Muscle of arm (tissue), 14 donors: Measurements from ENCODE around the gene SCAANT1. TPM values are rescaled to one million over a fixed set of nuclear protein-coding genes. Genes with fewer than 3 reads are reported as not detected.

Experiments
- DNase-seq: peaks from one replicate; pipeline ENCODE4 v3.0.0-alpha.2; 2013
- long read RNA-seq, 11 donors: transcript quantifications; one replicate each; lab custom pipeline, GENCODE V29; 2026
- polyA plus RNA-seq, 12 donors: library from polyadenylated mRNA; unstranded; fragments of 120-200 nt; gene quantifications; one replicate each; pipeline ENCODE4 v1.2.1, GENCODE V29; 2013; ENCODE audit not compliant: insufficient read length in 12 of 12

Gene SCAANT1
- polyA plus RNA-seq: 1 to 10 TPM in 5 of 12 donors, under 1 TPM in 2, not detected in 5; 0.51 to 2.0 (median 1.2) TPM
- long read RNA-seq, donor 1, partial matches to known transcripts: 11 of 11 reads
- long read RNA-seq, donor 1, other reads (novel, unspliced or antisense): 0 of 11 reads
- long read RNA-seq, donor 2: 0 reads
- long read RNA-seq, donor 3: 0 reads
- long read RNA-seq, donor 4: 0 reads
- long read RNA-seq, donor 5: 0 reads
- long read RNA-seq, donor 6: 0 reads
- long read RNA-seq, donor 7, partial matches to known transcripts: 0 of 1 reads
- long read RNA-seq, donor 7, other reads (novel, unspliced or antisense): 0 of 1 reads
- long read RNA-seq, donor 8: 0 reads
- long read RNA-seq, donor 9: 0 reads
- long read RNA-seq, donor 10: 0 reads
- long read RNA-seq, donor 11: 0 reads

GRCh38 chr3:63911873-63912767 lies at the start of gene SCAANT1:
Gene SCAANT1 (minus strand): TSS chr3:63912383.
- peak; percentile 91 for DNase-seq

DNA sequence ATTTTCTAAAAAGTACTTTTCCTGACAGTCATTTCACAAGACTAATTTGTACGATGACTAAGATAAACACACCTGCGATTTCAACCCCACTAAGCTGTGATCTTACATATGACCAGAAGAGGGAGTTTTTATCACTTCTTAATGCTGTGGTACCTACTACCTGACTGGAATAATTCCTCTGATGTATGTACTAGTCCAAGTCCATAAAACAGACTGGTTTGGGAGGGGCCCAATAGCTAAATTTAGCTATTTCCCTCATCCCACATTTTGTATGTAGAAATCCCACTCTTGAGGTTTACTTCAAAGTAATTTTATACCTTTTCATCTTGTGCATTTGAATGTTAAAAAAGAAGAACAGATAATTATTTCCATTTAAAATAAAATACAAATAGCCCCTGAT lies 49.7 kb upstream of the SCAANT1 start:
- no peak for DNase-seq

GRCh38 chr3:63960048-63960711 lies 48.0 kb upstream of the SCAANT1 start:
- peak; percentile 60 for DNase-seq

DNA sequence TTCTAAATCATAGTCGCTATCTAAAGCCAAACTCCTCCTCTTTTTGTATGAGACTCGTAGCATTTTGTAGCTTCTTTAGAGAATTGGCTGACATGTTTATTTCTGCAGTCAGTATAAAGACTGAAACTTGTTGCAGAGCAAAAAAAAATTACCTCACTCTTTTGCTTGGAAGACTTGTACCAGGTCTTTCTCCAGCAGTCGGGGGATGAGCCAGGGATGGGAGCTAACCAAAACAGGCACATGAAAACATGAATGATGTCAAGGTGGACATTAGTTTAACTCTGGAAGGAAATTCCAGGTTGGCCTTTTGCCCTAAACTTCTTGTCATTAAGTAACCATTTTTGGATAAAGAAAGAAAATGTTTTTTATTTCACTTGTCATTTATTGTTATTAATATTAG lies 47.0 kb upstream of the SCAANT1 start:
- DNase-seq: no peak

GRCh38 chr3:63955830-63956545 lies 43.8 kb upstream of the SCAANT1 start:
- DNase-seq: no peak

DNA sequence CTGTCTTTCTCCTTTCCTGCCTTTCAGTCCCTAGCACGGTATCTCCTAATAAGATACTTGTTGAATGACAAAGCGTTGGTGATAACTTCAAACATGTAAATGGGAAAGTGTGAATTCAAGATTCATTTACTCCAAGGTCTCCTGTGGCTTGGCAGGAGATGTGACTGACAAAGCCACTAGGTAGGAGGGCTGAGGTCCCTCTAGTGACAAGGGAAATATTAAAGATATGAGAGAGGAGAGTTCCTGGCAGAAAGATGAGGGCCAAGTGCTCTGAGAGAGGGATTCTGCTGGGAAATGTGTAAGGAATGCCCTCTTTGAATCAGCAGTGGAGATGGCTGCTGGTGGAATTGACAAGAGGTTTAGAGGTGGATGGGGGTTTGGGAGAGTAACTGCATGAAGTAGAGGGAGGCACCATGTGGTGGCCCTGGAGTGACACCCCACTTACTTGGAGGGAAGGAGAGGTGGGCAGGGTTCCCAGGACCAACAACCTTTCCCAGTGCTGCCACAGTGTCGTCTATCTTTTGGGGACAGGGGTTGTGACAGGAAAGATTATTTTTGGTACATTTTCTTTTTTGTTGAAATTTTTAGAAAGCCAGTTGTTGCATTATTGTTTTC lies 43.0 kb upstream of the SCAANT1 start:
- no peak for DNase-seq

DNA sequence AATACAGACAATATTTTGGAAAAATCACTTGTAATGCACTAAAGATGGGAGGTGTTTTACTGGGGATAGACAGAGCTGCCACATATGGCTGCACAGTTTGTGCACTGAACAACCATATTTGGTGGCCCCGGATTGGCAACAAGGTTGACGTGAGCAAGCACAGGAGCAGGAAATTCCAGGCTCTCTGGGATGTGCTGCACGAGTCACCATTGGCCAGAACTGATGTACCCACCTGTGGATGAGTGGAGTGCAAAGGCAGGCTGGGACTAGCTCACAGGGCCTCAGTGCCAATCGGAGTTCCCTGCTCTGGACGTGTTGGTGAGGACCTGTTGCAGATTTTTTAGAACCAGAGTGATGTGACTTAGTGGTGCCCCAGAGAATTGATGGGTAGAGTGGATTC lies 42.0 kb upstream of the SCAANT1 start:
- DNase-seq: no peak

- DNase-seq: no peak
Measured at GRCh38 chr3:63952248-63952594, 40.0 kb upstream of the SCAANT1 start.

DNA sequence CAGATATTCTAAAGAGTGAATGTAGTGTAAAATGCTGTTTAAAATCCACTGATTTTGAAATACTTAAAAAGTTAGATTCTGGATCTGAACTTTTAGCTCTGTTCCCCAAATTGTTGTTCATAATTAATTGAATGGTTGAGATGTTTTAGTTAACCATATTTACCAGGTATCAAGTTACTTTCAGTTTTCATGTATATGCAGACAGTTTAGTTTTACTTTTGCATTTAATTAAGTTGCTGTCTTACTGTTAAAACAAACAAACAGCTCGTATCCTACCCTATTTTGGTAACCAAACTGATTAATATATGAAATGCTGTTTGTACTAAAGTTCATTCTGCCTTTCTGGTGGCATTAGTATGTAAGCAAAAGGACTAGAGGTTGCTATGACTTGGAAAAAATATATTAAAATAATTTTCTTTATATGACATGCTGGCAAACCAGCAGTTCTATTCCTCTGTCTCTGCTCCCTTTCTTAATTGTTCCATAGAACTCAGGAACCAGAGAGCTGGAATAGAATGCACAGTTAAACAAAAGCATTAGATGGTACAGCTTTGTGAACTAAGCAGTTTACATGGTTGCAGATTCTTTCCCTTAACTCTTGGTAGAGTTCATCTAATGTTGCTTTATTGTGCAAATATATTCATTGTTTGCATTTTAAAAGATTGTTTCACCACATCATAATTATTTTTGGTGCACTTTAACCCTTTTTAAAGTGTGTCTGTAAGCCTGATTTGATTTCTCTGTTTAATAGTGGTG lies 39.5 kb upstream of the SCAANT1 start:
- no peak for DNase-seq

DNA sequence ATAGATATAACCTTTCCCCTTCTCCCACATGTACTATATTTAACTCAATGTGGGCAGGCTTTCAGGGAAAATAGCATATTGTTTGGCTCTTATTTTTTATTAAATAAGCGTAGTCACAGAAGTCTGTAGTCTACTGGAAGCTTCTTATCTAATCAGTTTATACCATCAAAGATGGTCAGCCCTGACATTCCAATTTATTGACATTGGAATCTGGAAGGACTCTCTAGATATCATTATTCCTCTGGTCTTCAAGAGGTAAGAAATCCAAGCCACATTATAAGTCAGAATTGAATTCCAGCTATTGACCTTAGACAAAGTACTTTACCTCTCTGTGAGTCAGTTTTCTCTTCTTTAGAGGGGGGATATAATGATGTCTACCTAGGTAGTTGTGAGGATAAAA lies 38.5 kb upstream of the SCAANT1 start:
- DNase-seq: no peak

DNA sequence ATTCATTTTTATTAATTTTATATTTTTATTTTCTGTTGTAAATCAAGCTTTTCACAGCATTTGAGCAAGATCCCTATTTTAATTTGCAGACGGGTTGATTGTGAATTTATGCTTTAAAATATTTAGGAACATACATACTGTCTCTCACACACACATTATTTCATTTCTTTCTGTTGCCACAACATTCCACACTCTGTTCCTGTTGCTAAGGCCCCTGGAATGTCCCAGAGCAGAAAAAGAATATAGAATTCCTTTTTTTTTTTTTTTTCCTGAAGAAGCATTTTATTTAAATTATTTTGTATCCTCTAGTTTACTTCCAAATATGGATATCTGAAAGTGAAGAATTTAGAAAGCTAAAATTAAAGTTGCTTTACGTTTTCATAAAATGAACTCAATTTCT lies 36.8 kb upstream of the SCAANT1 start:
- DNase-seq: no peak

GRCh38 chr3:63947594-63947993 lies 35.4 kb upstream of the SCAANT1 start:
- DNase-seq: no peak

- no peak for DNase-seq
Measured at GRCh38 chr3:63946753-63947152, 34.6 kb upstream of the SCAANT1 start.

GRCh38 chr3:63945558-63946096 lies 33.4 kb upstream of the SCAANT1 start:
- DNase-seq: no peak

DNA sequence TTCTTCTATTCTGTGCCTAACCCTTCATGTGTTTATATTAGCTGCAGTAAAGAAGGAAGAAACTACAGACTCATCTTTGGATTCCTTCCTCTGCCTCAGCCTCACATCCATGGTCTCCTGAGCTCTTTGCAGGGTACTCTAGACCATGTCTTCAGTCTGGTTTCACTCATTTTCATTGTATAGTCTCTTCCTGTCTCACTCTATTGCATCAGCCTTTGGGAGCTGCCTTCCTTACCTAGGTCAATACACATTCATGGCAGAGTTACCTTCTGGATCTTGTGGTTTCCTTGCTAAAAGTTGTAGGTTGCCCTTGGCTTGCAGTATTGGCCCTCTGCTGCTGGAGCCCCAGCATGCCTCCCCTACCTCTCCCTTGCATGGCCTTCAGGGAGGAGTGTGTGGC lies 31.5 kb upstream of the SCAANT1 start:
- DNase-seq: no peak

DNA sequence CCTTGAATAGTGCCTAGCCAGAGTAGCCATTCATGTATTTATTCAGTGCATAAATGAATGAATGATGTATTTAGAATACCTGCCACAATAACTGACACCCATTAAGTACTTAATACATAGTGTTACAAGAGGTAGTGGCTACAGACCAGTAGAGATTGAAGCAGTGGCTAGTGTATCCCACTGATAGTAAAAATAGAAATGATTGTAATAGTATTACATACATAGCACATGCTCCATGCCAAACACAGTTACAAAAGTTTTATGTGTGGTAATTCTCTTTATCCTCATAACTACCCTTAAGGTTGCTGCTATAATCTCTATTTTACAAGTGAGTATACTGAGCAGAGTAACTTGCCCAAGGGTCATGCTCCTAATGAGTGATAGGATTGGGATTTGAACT lies 30.3 kb upstream of the SCAANT1 start:
- no peak for DNase-seq

- no peak for DNase-seq
Measured at GRCh38 chr3:63940389-63940757, 28.2 kb upstream of the SCAANT1 start.

- DNase-seq: no peak
Measured at GRCh38 chr3:63937661-63938651, 25.8 kb upstream of the SCAANT1 start.

GRCh38 chr3:63936925-63937324 lies 24.7 kb upstream of the SCAANT1 start:
- no peak for DNase-seq
